Measurements from ENCODE around the gene LSM6.

- TF ChIP-seq POLR2A (IDR thresholded peaks at IDR 0.05; ENCODE audit: low read depth, low read length) (no peak), TAF1 (IDR thresholded peaks at IDR 0.05; ENCODE audit: low read depth, low read length) (no peak), POLR2AphosphoS5 (IDR thresholded peaks at IDR 0.05; ENCODE audit: low read depth, low read length) (no peak), SPI1 (IDR thresholded peaks at IDR 0.05; ENCODE audit: low read depth, low read length) (no peak)
These were observed 16.4 kb downstream of the LSM6 start for GRCh38 chr4:146191766-146192458.
